HS-5 (cell line): ENCODE results near the gene GULP1.
"Not testable (repeated sequence)": the region's sequence is repeated elsewhere in the genome, so short reads cannot be mapped to it uniquely, and the experiment has no call there.

Experiments used
- DNase-seq: peaks from one replicate; pipeline ENCODE4 v3.0.0-alpha.2; 2012; ENCODE audit warnings: low read depth

The GULP1 gene

DNA sequence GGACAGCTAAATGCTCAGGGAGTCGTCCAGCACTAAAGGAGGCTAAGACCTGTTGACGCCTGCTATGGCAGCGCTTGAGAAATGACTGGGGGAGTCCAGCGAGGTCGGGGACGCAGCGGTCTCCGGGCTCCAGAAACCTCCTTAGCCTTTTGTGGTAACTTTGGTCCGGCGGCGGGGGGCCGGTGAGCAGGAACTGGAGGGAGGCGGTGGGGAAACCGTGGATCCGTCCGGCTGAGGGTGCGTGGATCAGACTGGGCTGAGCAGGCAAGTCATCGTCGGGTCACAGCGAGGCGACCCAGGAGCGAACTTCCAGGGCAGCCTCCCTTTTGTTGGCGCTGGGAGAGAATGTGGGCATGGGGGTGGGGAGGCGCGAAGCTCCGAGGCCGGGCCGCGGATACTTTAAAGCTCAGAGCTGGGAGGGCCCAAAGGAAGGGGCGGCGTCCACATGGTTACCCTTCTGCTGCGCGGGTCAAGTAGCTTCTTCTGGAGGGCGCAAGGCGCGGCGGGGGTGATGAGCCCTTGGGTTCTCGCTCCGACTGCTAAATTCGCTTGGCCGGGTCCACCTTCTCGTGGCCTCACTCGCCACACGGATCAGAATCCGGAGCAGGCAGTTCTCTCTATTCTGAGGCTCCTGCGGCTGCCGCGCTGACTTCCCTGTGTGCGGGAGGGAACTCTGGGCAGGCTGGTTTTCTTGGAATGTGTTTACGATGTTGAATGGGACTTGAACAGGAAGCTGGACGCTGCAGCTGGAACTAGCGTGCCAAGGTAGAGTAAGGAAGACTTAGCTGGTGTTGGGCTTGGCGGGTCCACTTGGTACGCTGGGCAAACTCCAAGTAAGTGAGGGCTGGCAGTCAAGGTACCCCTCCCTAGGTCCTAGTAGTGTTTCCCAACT, 920 bp downstream of the GULP1 start:
- DNase-seq, result peak; percentile 66

DNA sequence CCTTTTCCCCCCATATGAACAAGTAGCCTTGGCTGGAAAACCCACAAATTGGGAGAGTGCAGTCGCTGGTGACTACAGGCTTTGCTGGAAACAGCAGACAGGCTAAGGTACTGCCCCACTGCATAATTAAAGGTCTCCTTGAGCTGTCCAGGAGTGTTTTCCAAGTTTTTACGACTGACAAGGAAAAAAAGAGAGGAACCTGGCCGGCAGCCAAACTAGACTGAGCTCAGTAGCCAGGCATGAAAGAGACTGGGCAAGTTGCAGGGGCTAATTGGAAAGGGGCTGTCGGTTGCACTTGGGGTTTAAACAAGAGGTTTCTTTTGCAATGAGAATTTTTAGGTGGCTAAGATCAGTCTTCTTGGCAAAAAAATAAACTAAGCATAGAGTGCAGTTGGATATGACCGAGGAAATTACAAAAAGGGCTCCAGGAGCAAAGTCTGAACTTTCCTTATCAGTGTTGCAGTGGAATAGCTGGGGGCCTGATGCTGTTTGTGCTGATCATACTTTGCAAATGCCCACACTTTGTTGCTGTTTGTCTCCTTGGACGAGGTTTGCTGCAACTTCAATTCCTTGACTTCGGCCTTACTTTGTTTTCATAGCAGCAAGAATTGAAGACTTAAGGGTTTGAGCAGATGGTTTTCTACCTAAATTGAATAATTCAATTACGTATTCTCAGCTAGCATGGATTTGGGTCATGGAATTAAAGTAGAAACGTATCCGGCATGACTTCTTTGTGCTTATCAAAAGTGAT, 2.1 kb downstream of the GULP1 start:
- peak; percentile 42 for DNase-seq

- DNase-seq, result no peak
Observed at GRCh38 chr2:188294352-188294926, 2.8 kb downstream of the GULP1 start.

DNA sequence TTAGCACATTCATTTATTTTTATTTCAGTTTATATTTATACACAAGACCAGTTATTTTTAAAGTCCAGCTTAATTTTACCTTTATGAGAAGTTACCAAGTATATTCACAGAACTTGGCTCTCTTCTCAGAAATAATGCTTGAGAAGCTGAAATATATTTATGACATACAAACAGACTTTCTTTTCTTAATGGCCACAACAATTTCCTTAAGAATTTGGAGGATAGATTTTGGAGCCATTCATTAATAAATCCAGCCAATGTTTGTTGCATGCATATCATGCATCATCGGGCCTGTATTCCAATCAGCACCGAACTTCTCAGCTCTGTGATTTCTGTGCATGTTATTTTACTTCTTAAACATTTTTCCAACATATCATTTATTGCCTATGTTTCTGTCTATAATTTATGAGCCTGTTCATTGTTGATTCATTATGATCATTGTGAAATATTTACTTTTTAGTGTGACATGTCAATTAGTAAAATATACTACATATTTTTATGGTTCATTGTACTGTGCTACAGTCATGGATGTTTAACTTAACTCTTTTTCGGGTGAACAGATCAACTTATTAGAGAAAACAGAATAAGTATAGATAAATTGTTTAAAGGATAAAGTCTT, 3.5 kb downstream of the GULP1 start:
- DNase-seq, result no peak

DNA sequence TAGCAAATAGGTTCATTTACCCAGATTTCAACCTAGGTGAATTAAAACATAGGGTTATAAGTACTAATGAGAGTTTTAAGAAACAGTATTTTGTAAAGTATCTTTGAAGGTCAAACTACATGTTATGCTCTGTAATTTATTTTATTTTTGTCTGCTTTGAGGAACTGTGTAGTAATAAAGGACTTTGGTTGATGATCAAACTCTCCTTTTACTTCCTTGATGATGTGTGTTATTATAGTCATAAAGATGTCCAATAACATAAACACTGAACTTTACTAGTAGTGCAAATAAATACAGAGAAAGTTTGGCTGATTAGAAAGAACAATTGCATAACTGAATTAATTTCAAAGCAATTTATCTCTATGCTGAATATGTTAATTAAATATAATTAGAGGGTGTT, 6.3 kb downstream of the GULP1 start:
- DNase-seq, result no peak

DNA sequence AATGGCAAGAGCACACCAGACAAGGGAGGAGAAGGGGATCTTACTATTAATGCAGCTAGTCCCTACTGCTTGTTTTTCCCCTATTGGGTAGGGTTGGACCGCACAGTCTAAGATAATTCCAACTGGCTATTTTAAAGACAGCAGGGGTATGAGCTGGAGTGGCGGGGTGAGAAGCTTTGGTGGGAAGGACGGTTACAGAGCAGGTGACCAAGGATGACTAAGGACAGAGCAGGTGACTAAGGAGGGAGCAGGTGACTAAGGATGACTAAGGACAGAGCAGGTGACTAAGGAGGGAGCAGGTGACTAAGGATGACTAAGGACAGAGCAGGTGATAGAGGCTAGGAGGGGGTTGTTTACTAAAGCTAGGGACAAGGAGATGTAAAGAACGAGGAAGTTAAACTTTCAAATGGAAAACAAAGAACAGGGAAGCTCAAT, 7.3 kb downstream of the GULP1 start:
- not testable (repeated sequence) for DNase-seq

DNA sequence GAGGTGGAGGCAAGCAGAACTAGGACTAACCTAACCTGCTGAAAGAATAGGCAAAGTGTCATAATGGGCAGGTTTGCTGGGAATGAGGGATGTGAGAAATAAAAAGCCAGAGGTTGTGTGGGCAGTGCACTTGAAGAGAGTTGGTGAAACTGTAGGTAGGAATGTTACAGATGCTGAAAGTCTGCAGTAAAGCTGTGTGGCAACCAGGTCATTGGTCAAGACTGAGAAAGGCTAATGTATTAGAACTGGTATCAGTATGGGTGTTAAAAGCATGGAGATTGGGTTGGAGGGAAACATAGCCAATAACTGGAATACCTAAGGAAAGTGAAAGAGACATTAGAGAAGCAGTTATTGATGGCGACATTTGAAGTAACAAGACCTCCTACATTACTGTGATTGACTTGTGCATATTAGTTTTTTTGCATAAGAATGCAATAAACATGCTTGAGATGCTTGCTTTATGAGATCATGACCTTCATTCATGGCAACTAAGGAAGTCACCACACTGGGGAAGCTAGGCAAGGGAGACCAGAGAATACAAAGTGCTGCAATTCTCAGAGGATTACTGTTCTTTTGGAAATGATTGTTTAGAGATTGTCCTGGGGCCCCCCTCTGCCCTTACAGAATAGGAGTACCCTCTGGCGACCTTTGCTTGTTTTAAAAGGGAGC, 11.8 kb downstream of the GULP1 start:
- DNase-seq, result peak; percentile 85

- DNase-seq, result no peak
Observed at GRCh38 chr2:188305271-188305670, 13.6 kb downstream of the GULP1 start.

GRCh38 chr2:188306271-188306670, 14.6 kb downstream of the GULP1 start:
- DNase-seq, result no peak

GRCh38 chr2:188307850-188308283, 16.2 kb downstream of the GULP1 start:
- DNase-seq, result no peak

GRCh38 chr2:188308483-188308882, 16.8 kb downstream of the GULP1 start:
- DNase-seq, result no peak

DNA sequence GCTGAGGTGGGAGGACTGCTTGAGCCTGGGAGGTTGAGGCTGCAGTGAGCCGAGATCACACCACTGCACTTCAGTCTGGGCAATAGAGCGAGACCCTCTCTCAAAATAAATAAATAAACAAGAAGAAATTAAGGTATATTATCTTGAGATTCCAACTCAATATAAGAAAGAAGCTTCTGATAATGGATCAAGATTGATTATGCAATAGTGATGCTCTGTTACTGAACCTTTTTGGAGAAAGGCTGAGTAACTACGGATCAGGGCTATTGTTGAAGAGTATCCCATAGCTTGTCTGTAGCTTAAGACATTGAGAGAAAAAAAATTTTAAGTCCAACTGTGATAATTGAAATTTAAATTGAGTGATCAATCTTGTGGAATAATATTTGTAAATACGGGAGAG, 17.7 kb downstream of the GULP1 start:
- DNase-seq, result no peak

DNA sequence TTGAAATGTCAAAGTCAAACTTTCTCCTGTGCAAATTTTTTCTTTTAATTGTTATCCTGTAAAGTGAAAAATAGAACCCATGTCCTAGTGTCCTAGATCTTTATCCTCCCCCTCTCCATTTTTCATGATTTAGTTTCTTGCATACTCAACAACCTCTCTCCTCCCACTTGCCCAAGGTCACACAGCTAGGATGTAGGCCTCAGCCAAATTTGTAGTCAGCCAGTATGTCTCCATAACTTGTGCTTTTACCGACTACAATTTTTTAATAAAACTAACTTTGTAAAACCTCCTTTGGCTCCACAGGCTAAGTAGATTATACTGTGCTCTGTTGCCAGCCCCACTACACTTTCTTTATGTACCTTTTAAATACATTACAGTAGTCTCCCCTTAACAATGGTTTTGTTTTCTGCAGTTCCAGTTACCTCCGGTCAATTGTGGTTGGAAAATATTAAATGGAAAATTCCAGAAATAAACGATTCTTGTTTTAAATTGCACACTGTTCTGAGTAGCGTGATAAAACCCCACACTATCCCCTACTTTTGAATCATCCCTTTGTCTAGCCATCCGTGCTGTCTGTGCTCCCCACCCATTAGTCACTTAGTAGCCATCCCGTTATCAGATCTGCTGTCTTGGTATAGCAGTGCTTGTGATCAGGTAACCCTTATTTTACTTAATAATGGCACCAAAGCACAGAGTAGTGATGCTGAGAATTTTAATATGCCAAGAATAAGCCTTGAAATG, 22.8 kb downstream of the GULP1 start:
- no peak for DNase-seq

DNA sequence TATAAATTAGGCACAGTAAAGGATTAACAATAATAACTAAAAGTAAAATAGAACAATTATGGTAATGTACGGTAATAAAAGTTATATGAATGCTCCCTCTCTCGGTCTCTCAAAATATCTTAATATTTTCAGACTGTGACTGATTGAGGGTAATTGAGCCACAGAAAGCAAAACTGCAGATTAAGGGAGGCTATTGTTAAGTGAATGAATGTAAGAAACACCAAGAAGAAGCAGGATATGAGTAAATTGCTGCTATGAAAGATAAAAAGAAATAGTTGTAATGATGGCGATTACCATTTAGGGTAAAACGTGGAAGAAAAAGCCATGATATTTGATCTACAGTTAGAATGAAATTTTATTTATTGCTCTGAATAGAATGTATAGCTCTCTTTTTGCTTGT, 24.1 kb downstream of the GULP1 start:
- DNase-seq, result no peak

GRCh38 chr2:188316342-188316741, 24.7 kb downstream of the GULP1 start:
- no peak for DNase-seq

DNA sequence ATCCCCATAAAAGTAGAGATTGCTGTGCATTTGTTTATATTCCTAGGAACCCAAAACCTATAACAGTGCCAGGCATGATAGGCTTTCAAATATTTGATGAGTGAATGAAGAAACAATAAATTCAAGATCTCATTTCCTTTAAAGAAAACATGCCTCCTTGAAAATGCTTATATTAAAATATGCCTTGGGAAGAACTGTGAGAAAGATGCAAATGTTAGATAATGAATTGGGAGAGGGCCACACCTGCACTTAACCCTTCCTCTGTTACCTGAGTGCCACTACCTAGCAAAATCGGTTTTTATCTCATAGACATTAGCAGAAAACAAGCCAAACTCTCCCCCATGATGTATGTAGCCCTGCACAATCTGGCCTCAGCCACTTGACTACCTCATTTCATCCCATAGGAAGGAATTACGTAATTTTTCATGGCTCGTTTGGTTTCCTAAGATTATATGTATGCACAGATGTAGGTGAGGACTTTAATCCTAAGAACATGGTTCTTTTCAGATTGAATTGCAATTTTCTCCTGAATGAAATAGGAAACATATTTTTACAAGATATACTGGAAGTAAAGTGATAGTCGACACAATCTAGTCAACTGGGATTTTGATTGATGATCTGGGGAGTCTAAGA, 25.2 kb downstream of the GULP1 start:
- no peak for DNase-seq

DNA sequence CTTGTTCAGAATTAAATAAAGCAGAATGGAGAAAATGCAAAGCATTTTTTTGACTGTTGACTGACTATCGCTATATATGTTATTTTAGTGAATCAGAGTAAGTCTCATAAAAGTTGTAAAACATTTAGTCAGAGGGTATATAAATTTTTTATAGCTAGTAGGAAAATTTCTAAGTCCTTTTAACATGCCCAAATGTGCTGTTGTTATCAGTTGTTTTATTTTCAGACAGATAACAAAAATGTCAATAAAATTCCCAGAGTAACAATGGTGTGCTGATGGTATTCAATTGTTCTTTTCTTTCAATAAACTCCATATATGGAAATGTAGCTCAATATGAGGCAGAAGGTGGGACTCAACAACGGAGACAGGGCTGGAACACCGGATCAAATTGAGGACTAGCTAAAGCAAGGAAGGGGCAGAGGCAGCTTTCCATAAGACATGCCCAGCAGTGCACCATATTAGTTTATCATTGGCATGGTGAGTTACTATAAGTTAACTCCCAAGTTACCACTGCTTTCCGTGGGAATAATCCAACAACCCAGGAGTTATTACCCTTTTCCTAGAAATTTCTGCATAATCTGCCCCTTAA, 26.6 kb downstream of the GULP1 start:
- no peak for DNase-seq

DNA sequence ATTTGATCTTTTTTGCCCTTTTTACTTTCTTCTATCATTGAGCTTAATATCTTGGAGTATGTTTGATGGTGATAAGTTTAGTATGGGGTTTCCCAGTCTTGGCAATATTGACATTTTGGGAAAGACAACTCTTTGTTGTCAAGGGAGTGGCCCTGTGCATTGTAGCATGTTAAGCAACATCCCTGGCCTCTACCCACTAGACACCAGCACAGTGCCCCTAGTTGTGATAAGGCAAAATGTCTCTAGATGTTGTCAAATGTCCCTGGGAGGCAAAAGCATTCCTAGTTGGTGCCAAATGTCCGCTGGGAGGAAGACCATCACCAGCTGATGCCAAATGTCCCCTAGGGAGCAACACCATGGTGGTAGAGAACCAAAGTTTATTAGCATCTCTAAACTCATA, 28.2 kb downstream of the GULP1 start:
- DNase-seq, result no peak

DNA sequence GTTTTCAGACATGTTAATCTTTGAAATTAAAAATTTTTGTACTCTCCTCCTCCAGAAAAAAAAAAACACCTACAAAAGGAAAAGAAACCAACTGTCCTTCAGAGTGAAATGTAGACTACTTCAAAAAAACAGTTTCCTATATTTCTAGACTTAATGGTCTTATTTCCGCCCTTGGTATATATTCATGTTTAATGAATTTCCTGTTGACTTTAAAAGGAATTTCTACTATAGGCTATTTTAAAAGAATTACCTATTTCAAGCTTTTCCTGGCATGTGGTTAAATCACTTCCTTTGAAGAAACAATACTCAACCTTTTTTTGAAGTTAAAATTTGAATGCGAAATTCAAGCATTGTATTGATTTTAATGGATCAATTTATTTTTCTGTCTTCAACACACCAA, 29.2 kb downstream of the GULP1 start:
- no peak for DNase-seq
